NCI-H748 treated with DMSO at 0.1 percent for 48 hours (cell line): ENCODE results near the gene OR6Q1.

Source experiments
- DNase-seq: peaks from one replicate; lab custom pipeline; 2025; lab: John Stamatoyannopoulos, UW

OR6Q1 gene

DNA sequence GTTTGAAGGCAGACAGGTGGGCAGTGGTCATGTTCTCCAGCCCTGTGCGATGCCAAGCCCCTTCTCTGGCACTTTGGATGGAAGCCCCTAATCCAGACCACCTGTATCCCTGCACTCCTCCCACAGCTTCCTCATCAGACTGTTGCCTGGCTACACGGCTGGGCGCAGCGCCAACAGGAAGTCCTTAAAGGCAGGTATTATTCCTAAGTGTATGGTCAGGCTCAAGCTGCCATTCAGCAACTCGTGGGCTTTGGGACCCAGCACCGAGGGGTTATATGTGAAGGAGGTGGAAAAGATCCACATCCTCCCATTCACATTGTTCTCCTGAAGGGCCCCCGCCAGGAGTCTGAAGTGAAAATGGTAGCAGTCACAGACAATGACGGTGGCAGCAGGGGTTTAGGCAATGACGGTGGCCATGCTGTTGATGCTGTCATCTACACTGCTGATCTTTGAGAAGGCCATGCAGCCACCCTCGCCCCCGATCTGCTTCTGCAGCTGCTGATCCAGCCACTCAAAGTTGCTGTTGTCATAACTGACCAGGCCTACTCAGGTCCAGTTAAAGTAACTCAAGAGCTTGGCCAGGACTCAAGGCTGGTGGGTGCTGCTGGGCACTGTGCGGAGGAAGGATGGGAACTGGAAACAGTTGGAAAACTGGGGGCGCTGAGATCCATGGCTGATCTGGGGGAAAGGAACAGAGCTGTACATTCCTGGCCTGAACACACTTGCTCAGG is 27.7 kb downstream of the OR6Q1 start:
- DNase-seq, result peak; percentile 41

DNA sequence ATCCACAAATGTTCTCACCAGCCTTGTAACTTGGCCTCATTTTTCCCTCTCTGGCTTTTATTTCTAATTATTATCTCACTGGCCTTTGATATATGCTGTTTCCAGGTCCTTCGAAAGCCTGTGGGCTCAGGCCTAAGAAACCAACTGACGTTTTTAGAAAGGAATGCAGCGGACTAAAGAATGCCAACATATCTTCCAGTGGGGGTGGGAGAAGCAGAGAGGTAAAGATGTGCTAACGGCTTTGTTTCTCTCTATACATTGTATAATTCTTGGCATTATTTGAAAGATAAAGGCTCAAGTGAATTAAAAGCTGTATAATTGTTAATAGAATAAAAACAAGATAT is 28.2 kb downstream of the OR6Q1 start:
- DNase-seq, result no peak

DNA sequence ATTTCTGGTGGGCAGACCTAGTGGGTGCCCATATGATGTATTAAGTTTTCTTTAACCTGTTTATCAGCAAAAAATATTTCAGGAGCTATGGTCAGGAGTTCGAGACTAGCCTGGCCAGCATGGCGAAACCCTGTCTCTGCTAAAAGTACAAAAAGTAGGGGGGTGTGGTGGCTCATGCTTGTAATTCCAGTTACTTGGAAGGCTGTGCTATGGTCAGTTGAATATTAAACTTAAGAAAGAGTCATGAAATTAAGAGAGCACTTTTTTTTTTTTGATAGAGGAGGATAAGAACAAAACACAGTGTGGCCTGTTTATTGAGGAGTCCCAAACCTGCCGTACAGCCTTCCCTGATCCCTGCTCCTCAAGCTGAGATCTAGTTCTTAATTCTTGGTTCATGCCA is 29.8 kb downstream of the OR6Q1 start:
- no peak for DNase-seq

DNA sequence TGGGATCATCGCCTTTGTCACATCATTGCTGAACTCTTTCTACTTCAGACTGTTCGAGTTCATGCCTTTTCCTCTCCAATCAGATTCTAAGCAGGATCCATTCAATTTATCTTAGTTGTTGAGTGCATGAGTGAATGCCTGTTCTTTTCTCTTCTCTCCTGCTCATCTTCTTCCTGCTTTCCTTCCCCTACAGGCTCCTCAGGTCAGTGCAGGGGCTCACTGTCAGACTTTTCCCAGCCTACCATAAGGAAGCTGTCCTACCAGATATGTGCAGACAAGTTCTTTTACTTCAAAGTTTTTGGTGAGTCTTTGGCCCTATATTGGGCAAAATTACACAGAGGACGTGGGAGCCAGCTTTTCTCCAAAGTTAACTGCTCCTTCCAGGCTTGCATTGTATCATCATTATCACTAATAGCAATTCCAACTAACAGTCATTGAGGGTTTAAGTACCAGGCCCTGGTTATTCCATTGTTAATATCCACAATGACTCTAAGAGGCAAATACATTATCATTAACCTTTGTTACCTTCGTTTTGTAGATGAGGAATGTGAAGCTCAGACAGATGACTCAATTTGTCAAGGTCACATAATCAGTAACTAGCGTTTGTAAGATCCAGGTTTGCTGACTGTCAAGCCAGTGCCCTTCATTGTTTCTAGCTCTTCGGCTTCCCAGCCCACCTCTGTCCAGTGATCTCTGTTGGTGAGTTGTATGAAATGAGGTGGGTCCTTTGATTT is 30.4 kb downstream of the OR6Q1 start:
- no peak for DNase-seq

DNA sequence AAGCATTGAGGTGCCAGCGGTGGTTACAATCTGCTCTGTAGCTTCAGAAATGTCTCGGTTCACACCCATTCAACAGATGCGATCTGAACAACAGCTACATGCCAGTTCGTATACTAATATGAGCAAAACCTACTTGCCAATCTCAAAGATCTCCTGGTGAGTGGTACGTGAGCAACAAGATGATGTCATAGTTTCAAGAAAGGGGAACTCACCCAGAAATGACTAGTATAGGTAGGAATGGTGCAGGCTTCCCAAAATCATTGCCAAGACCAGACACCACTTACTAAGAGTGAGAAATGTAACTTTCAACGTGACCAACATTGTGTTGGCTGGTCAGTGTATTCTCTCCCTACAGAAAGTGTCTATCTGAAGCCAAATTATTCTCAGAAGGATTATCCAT is 31.1 kb downstream of the OR6Q1 start:
- DNase-seq, result no peak

DNA sequence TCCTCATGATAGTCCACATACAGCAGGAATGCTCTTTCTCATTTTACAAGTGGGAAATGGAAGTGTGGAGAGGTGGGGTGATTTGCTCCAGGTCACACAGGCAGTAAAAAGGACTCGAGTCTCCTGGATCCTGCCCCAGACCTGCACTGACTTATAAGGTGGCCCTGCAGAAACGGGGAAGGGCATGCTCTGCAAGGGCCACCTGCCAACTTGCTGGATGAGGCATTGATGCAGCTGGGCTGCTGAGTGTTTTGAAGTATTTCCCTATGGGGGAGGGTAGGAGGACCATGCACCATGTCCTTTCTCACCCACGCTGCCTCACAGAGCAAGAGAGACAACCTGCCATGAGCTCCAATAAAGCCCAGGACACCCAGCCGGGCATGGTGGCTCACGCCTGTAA is 36.9 kb downstream of the OR6Q1 start:
- no peak for DNase-seq

DNA sequence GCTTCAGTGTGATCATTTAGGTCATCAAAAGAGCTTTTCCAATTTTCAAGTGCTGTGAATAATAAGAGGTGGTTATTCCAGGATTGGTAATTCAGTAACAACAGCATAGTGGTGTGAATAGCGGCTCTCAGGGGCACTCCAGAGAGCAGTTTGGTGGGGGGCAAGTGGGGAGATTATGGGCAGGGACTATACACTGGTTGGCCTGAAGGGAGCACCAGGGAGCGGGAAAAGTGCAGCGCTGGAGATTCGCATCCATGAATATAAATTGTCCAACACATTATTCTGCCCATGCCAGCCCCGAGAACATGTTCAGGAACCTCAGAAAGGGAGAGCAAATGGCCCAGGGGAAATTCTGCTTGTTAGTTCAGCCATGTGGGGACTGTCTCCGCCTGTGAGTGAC is 37.9 kb downstream of the OR6Q1 start:
- no peak for DNase-seq

DNA sequence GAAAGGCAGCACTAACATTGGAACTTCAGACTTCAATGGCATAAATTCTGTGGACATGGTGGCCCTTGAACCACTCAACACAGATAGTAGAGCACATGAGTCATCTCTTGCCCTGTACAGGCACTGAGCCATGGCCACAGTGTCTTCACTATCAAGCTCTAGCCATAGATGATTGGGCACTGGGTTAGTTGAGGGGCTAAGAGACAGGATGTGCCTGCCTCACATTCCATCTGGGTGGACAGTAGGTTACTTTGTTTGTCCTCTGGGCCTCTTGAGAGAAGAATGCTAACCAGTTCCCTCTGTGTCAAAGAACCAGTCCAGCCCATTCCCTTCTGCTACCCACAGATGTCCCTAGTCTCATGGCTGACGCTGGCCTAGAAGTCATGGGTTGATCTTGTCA is 39.8 kb downstream of the OR6Q1 start:
- DNase-seq, result no peak

DNA sequence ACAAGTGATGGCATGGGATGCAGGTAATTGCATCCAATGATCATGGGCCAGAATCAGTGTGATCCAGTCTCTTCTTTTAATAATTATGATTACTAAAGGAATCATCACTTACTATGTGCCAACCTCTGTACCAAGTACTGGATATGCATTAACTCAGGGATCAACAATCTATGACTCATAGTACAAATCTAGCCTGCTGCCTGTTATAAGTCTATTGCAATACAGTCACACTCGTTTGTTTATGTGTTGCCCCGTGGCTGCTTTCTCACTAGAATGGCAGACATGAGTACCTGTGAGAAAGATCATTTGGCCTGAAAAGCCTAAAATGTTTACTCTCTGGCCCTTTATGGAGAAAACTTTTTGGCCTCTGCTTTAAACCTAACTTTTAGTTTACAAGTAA is 45.0 kb downstream of the OR6Q1 start:
- DNase-seq, result no peak
